Right lobe of liver (tissue), 4 donors: Measurements from ENCODE around the gene DOK5.

Source experiments
- POLR2A ChIP-seq: fragments of 450-650 bp; IDR thresholded peaks from one replicate; pipeline ENCODE4 v1.6.1; 2017; ENCODE audit warnings: antibody characterized with exemption, mild to moderate bottlenecking
- TF ChIP-seq, protein P1 (sequence below), 4 donors: fragments of 200-600 bp in 3 of 4; fragments of 450-650 bp in 1 of 4; IDR thresholded peaks; one replicate each; pipeline versions ENCODE4 v1.5.1 to v1.8.0; 2016 to 2022; ENCODE audit warnings: antibody characterized with exemption in 4 of 4, mild to moderate bottlenecking in 2 of 4
- donor health status: DM: no; HTN: no; CAD: no.
- donor health status: DM: no; HTN: no; CAD: no.
- donor health status: DM: no; HTN: yes; CAD: no.

DNA sequence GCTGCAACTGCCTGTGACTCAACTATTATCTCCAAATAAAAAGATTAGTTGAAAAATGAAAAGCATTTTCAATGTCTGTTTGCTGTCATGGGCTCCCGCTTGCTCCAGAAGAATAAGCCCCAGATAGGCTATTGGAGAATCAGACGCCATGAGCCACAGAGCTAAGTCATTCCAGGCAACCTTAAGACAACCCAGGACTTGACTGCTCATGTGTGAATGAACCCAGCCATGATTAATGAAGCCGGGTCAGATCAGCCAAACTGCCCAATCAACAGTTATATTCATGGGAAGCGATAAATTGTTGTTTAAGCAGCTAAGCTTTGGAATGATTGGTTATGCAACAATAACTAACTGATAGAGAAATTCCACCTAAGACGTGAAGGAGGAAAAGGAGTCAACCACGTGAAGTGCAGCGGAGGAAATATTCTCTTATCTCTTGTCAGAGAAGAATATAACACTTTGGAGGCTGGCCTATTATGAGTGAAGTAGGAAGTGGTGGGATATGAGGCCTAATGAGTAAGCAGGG lies 64.2 kb downstream of the DOK5 start:
- TF ChIP-seq, protein P1, sequence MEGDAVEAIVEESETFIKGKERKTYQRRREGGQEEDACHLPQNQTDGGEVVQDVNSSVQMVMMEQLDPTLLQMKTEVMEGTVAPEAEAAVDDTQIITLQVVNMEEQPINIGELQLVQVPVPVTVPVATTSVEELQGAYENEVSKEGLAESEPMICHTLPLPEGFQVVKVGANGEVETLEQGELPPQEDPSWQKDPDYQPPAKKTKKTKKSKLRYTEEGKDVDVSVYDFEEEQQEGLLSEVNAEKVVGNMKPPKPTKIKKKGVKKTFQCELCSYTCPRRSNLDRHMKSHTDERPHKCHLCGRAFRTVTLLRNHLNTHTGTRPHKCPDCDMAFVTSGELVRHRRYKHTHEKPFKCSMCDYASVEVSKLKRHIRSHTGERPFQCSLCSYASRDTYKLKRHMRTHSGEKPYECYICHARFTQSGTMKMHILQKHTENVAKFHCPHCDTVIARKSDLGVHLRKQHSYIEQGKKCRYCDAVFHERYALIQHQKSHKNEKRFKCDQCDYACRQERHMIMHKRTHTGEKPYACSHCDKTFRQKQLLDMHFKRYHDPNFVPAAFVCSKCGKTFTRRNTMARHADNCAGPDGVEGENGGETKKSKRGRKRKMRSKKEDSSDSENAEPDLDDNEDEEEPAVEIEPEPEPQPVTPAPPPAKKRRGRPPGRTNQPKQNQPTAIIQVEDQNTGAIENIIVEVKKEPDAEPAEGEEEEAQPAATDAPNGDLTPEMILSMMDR (IDR thresholded peaks at IDR 0.05) = no peak
- TF ChIP-seq POLR2A = no peak
